Measurements from ENCODE around the gene RCE1.

Gene RCE1

DNA sequence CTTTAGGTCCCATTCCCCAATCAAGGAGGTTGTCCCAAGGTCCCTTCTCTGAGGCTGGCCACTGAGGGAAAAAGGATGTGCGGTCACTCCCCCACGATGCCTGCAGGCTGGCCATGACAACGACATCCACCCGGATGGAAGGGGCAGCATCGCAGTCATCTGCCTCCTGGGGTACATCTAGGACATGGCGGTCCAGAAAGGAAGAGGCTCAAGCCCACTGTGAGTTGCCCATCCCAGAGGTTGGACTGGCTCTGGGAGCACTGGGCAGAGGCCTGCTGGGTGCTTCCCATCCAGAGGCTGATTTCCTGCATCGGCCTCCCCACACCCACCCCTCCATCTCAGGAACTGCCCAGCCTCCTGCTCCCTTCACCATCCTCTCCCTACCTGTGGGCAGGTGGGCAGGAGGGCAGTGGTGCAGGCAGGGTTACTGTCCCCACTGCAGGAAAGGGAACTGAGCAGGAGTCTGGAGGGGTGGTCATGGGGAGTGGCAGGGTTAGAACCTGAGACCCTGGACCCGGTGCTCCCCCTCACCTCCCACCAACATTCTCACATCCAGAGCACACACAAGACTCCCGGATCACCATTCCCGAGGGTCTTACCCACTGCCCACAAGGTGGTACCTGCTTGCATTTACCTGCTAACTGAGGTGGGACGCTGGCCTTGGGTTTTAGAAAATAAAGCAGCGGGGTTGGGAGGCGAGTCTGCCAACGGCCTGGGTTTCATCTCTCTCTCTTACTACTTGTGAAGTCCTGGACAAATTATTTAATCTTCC, 4.4 kb downstream of the RCE1 start:
- H3K36me3 ChIP-seq (ENCODE audit: control insufficient read depth, insufficient read depth, low read length): peaks cover 19% of the 10 kb centered on the region
- H3K27ac ChIP-seq (ENCODE audit: low read depth, low read length): no peak overlapping the region
- H3K4me1 ChIP-seq (ENCODE audit: control insufficient read depth, insufficient read depth, low read length): peaks cover 9% of the 10 kb centered on the region

DNA sequence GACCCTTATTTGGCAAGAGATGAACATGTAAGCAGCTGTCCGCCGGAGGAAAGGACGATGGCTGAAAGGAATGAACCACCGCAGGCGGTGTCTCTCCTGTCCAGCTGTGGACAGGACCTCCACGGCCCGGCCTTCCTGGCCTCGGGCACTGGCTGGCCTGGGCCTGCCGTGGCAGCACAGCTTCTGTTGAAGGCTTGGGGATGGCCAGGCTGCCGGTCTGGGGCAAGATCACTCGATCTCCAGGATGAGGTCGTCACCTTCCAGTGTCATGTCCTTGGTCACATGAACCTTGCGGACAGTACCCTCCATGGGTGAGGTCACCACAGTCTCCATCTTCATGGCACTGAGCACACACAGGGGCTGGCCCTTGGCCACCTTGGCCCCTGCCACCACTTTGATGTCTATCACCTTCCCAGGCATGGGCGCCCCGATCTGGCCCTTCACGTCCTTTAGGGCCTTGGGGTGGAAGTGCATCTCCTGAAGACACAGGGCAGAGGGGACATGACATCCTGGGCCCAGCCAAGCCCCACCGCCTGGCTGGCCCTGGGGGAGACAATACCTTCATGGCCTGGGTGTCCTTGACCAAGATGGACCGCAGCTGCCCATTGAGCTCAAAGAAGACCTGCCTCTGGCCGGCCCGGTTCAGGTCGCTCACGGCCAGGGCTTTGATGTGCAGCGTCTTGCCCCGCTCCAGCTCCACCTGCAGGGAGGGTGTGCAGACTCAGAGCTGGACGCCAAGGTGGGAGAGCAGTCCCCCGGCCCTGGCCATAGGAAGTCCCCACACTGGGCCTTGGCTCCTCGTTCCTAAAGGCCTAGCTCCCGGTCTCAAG, 5.6 kb downstream of the RCE1 start:
- no peaks in the 10 kb centered on the region for H3K27me3 ChIP-seq (ENCODE audit: control insufficient read depth, insufficient read depth, low read length)
- peaks cover 19% of the 10 kb centered on the region for H3K36me3 ChIP-seq (ENCODE audit: control insufficient read depth, insufficient read depth, low read length)
- no peak overlapping the region for H3K9ac ChIP-seq (ENCODE audit: low read length)
- H3K27ac ChIP-seq (ENCODE audit: low read depth, low read length): no peak overlapping the region
- peaks cover 8% of the 10 kb centered on the region for H3K4me1 ChIP-seq (ENCODE audit: control insufficient read depth, insufficient read depth, low read length)
- H3K4me3 ChIP-seq (ENCODE audit: low read length): no peak overlapping the region

More for the DNA sequence above, 4.4 kb downstream of the RCE1 start:
- no peak overlapping the region for H3K4me3 ChIP-seq (ENCODE audit: low read length)
- H3K9ac ChIP-seq (ENCODE audit: low read length): no peak overlapping the region
- H3K27me3 ChIP-seq (ENCODE audit: control insufficient read depth, insufficient read depth, low read length): no peaks in the 10 kb centered on the region

DNA sequence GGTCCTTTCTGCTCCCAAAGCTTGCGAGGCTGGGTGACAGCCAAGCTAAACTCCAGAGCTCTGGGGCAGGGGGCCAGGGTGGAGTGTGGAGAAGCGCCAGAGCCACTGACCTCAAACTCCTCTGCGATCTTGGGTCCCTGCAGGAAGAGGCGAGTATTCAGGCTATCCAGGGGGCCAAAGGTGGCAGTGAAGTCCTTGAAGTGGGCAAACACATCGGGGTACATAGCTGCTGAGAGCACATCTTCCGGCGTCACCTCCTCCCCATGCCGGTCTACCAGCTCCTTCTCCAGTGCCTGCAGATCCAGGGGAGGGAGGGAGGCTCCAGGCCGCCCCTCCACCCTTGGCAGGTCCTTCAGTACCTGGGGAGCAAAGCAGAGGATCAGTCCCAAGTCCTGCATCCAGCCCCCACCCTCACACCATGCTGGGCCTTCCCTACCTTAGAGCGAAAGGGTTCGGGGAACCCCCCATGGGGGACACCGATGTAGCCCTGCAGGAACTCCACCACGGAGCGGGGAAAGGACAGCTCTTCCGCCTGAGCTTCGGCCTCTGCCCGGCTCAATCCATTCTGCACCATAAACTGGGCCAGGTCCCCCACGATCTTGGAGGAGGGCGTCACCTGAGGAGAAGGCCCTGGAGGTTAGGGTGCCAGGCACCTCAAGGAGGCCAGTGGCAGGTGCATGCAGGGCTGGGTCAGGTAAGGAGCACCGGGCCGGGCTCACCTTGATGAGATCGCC, 6.4 kb downstream of the RCE1 start:
- H3K4me1 ChIP-seq (ENCODE audit: control insufficient read depth, insufficient read depth, low read length): peaks cover 2% of the 10 kb centered on the region
- no peaks in the 10 kb centered on the region for H3K27me3 ChIP-seq (ENCODE audit: control insufficient read depth, insufficient read depth, low read length)
- no peak overlapping the region for H3K9ac ChIP-seq (ENCODE audit: low read length)
- peaks cover 19% of the 10 kb centered on the region for H3K36me3 ChIP-seq (ENCODE audit: control insufficient read depth, insufficient read depth, low read length)
- H3K4me3 ChIP-seq (ENCODE audit: low read length): no peak overlapping the region
- H3K27ac ChIP-seq (ENCODE audit: low read depth, low read length): no peak overlapping the region

DNA sequence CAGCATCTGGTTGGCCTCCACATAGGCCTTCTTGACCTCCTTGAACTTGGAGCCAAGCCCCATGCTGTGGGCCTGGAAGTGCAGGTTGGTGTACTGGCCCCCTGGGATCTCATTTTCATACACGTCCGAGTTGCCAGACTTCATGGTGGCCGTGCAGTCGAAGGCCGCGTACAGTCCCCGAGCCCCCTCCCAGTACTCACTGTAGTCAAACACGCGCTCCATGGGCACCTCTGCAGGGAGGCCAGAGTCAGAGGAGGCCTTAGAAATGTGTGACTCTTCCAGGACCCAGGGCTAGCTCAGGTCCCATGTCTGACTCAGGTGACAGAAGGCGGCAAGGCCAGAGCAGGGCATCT, 7.0 kb downstream of the RCE1 start:
- no peak overlapping the region for H3K9ac ChIP-seq (ENCODE audit: low read length)

DNA sequence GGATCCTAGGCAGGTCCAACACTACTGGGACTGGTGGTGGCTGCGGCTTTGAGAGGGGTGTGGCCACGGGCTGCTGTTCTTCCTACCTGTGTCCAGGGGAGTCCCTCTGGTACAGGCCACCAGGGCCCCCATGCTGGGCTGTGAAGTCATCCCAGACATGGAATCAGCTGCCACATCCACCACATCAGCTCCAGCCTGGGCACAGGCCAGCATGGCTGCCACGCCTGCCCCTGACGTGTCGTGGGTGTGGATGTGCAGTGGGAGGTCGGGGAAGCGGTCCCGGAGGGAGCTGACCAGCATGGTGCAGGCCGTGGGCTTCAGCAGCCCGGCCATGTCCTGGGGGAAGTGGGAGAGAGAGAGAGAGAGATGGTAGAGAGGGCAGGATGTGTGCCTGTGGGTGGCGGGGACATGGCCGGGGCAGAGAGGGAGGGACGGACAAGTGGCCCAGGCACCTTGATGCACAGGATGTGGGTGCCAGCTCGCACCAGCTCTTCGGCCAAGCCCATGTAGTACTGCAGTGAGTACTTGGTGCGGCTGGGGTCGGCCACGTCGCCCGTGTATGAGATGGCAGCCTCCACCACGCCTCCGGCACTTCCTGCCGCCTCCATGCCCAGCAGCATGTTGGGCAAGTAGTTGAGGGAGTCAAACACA, 7.5 kb downstream of the RCE1 start:
- peaks cover 3% of the 10 kb centered on the region for H3K4me1 ChIP-seq (ENCODE audit: control insufficient read depth, insufficient read depth, low read length)
- H3K4me3 ChIP-seq (ENCODE audit: low read length): no peak overlapping the region
- H3K36me3 ChIP-seq (ENCODE audit: control insufficient read depth, insufficient read depth, low read length): peaks cover 13% of the 10 kb centered on the region
- no peaks in the 10 kb centered on the region for H3K27me3 ChIP-seq (ENCODE audit: control insufficient read depth, insufficient read depth, low read length)
- no peak overlapping the region for H3K9ac ChIP-seq (ENCODE audit: low read length)
- H3K27ac ChIP-seq (ENCODE audit: low read depth, low read length): no peak overlapping the region

More for the DNA sequence above, 7.0 kb downstream of the RCE1 start:
- H3K27me3 ChIP-seq (ENCODE audit: control insufficient read depth, insufficient read depth, low read length): no peaks in the 10 kb centered on the region
- no peaks in the 10 kb centered on the region for H3K4me1 ChIP-seq (ENCODE audit: control insufficient read depth, insufficient read depth, low read length)
- H3K27ac ChIP-seq (ENCODE audit: low read depth, low read length): no peak overlapping the region
- H3K36me3 ChIP-seq (ENCODE audit: control insufficient read depth, insufficient read depth, low read length): peaks cover 17% of the 10 kb centered on the region
- H3K4me3 ChIP-seq (ENCODE audit: low read length): no peak overlapping the region

DNA sequence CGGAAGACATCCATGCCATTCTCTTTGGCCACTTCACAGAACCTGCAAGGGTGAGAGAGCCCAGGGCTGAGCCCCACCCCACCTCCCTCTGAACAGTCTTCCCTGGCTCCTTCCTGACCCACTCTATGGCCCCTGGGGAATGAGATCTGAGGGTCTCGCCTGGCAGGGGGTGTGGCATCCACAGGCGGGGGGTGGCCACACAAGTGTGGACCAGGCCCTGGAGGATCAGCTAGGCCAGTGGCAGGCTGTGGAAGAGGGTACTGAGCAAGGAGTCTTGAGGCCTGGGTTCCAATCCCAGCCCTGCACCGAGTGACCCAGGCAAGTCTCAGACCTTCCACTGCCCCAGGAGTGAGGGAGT, 8.0 kb downstream of the RCE1 start:
- H3K27me3 ChIP-seq (ENCODE audit: control insufficient read depth, insufficient read depth, low read length): no peaks in the 10 kb centered on the region
- no peak overlapping the region for H3K4me3 ChIP-seq (ENCODE audit: low read length)
- H3K9ac ChIP-seq (ENCODE audit: low read length): no peak overlapping the region
- no peak overlapping the region for H3K27ac ChIP-seq (ENCODE audit: low read depth, low read length)
- peaks cover 11% of the 10 kb centered on the region for H3K36me3 ChIP-seq (ENCODE audit: control insufficient read depth, insufficient read depth, low read length)
- H3K4me1 ChIP-seq (ENCODE audit: control insufficient read depth, insufficient read depth, low read length): peaks cover 5% of the 10 kb centered on the region

DNA sequence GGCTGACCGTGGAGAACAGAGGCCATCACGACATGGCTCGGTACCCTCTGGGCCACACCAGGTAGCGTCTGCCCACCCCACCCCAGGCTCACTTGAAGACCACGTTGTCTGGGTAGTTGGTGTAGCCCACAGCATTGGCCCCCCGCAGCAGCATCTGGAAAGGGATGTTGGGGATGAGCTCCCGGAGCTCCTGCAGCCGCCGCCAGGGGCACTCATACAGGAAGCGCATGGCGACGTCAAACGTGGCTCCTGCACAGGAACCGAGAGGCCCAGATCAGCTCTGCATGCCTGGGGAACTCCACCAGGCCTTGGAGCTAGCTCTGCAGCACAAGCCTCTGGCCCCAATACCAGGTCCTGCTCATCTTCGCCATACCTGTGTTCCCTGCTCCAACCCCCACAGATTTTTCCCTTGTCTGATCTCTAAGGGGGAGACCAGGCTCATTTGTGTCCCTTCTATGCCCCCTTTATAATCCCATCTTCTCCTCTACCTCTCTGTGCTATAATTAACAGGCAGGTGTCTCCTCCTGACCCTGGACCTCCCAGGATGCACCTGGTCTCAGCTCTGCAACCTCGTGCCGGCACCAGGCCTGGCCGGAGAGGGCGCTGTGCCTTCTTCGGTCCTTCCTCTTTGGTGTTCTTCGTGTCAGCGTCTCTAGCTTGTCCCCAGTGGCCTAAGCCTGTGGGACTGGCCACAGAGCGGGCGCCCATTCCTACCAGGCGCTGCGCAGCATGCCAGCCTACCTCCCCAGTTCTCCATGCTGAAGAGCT, 8.6 kb downstream of the RCE1 start:
- peaks cover 5% of the 10 kb centered on the region for H3K4me1 ChIP-seq (ENCODE audit: control insufficient read depth, insufficient read depth, low read length)
- H3K36me3 ChIP-seq (ENCODE audit: control insufficient read depth, insufficient read depth, low read length): peaks cover 5% of the 10 kb centered on the region
- H3K4me3 ChIP-seq (ENCODE audit: low read length): no peak overlapping the region
- no peak overlapping the region for H3K27ac ChIP-seq (ENCODE audit: low read depth, low read length)
- no peak overlapping the region for H3K9ac ChIP-seq (ENCODE audit: low read length)
- no peaks in the 10 kb centered on the region for H3K27me3 ChIP-seq (ENCODE audit: control insufficient read depth, insufficient read depth, low read length)

DNA sequence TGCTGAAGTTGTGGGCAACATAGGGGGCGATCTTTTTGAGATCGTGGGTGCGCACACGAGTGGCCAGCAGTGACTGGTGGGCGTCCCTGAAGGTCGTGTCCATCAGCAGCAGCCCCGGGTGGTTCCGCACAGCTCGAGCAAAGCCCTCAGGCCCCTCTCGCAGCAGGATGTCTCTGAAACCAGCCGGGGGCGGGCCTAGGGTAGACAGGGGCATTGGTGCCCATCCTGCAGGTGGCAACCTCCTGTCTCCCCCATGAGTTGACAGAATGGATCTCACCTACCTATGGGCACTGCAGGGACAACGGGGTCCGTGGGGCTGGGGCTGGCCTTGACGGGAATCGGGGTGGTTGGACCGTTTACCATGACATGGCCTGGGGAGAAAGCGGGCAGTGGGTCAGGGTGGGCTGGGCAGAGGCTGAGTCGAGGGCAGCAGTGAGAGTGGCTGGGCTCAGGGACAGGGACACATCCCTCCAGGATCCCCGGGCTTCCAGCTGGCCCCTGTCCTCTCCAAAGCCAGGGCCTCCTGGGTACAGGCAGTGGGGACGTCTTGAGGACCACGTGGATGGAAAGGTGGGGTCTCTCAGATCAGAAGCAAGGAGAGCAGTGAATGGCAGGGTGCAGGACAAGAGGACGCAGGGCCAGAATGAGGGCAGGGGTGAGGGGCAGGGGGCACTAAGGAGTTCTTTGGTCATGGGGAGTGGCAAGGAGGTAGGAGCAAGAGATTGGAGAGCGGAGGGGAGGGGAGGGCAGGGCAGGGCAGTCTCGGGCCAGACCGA, 9.4 kb downstream of the RCE1 start:
- Histone ChIP-seq H3K9ac (ENCODE audit: low read length) (no peak overlapping the region), H3K27me3 (ENCODE audit: control insufficient read depth, insufficient read depth, low read length) (no peaks in the 10 kb centered on the region), H3K4me1 (ENCODE audit: control insufficient read depth, insufficient read depth, low read length) (peaks cover 5% of the 10 kb centered on the region), H3K36me3 (ENCODE audit: control insufficient read depth, insufficient read depth, low read length) (peaks cover 2% of the 10 kb centered on the region), H3K4me3 (ENCODE audit: low read length) (no peak overlapping the region), H3K27ac (ENCODE audit: low read depth, low read length) (no peak overlapping the region)

DNA sequence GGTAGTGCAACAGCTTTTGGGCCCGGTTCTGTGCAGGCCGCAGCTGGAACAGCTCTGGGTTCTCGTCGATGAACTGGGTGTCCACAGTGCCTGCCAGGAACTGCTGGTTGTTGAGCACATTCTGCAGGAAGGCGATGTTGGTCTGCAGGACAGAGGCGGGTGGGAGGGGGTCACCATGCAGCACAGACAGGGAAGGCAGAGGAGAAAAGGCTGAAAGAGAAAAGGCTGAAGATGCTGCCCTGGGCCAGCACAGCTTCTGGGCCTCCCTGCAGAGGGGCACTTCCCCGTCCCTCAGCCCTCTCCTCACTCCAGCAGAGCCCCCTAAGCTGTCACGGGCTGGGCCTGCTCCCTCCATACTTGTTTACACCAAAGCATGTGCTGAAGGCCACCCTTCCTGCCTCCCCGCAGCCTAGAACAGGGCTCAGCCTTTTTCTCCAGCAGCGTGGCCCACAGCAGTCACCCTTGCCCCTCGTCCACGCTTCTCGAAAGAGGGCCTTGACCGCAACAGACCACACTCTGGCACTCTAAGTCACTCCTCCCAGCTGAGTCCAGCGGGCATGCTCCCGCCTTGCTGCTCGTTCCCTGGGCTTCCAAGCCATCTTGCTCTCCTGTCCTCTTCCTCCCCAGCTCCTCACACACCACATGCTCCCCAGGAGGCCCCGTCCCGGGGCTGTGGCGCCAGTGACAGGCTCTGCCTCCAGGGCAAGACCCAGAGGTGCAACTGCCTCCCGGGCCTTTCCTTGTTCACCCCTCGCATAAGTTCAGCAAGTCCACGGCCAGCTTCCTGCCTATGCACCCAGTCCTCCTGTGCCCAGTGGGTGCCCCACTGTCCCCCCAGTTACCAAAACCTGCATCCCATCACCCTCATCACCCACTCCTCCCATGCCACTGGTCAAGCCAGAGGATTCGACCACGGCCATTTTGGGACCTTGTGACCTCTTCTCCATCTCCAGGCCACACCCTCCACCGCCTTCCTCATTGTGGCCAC, 10.3 kb downstream of the RCE1 start:
- H3K27me3 ChIP-seq (ENCODE audit: control insufficient read depth, insufficient read depth, low read length): no peaks in the 10 kb centered on the region
- H3K4me3 ChIP-seq (ENCODE audit: low read length): no peak overlapping the region
- no peaks in the 10 kb centered on the region for H3K36me3 ChIP-seq (ENCODE audit: control insufficient read depth, insufficient read depth, low read length)
- peaks cover 5% of the 10 kb centered on the region for H3K4me1 ChIP-seq (ENCODE audit: control insufficient read depth, insufficient read depth, low read length)
- no peak overlapping the region for H3K27ac ChIP-seq (ENCODE audit: low read depth, low read length)
- H3K9ac ChIP-seq (ENCODE audit: low read length): no peak overlapping the region

DNA sequence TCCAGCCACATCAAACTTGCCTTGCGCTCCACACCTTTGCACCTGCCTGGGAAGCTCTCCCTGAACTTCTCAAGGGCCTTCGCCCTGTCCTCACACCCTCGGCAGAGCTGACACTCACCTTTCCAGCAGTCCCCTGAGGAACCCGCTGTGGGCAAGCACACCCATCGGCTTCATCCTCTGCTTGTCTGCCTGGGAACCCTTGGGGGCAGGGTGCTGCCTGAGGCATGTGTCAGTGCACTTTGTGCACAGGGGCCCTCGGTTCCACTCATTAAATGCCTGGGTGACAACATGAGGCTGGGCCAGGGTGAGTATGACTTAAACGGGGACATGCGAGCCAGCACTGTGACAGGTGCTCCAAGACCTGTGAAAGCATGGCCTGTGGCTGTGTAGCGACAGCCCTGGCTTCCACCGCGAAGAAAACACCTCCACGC, 11.0 kb downstream of the RCE1 start:
- no peak overlapping the region for H3K4me3 ChIP-seq (ENCODE audit: low read length)
- peaks cover 5% of the 10 kb centered on the region for H3K4me1 ChIP-seq (ENCODE audit: control insufficient read depth, insufficient read depth, low read length)
- H3K27ac ChIP-seq (ENCODE audit: low read depth, low read length): no peak overlapping the region
- no peak overlapping the region for H3K9ac ChIP-seq (ENCODE audit: low read length)
- no peaks in the 10 kb centered on the region for H3K36me3 ChIP-seq (ENCODE audit: control insufficient read depth, insufficient read depth, low read length)
- H3K27me3 ChIP-seq (ENCODE audit: control insufficient read depth, insufficient read depth, low read length): no peaks in the 10 kb centered on the region

Data from rectal smooth muscle tissue (tissue), 1 donor.